HG03039 (cell line): ENCODE results near the gene ZNF652.
"Not testable (repeated sequence)": the region's sequence is repeated elsewhere in the genome, so short reads cannot be mapped to it uniquely, and the experiment has no call there.

ENCODE experiments used
- ATAC-seq: cut with Tn5 transposase; IDR thresholded peaks from one replicate; pipeline ENCODE4 v1.9.1; 2021; ENCODE audit warnings: mild to moderate bottlenecking, moderate library complexity; ENCODE audit not compliant: unreplicated experiment

ZNF652 gene

GRCh38 chr17:49318435-49318965 lies 43.5 kb downstream of the ZNF652 start:
- ATAC-seq: no peak

DNA sequence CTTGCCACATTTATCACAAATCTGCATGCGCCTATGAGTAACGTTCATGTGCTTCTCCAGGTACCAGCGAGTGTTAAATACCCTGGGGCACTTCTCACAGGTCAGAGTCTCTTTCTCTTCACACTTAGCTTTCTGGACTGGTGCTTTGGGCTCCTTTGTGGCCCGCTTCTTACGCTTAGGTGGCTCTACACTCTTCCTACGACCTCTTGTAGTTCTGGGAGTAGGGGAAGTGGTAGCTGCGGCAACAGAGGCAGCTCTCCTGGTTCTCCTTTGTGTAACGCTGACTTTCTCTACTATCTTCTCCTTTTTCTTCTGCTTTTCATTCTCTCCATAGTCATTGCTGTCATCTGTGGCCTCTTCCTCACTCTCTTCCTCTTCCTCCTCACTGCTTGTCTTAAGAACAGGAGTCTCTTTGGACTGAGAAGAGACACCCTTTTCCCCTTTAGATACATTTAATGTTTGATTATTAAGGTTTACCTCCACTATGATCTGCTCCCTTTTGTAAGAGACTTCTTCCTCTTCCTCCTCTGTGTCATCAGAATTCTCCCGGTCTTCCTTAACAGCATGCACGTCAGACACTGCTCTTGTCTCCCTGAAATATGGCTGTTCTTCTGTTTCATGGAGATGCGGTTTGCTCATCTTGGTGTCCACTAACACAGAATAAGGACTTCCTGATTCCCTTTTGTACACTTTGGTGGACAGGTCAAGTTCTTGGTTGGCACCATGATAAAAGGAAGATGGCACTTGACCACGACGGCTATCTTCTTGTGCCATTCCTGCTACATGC lies 45.0 kb downstream of the ZNF652 start:
- no peak for ATAC-seq

- no peak for ATAC-seq
Measured at GRCh38 chr17:49316258-49316570, 45.8 kb downstream of the ZNF652 start.

- ATAC-seq: peak; percentile 70
Measured at GRCh38 chr17:49315551-49316257, 46.3 kb downstream of the ZNF652 start.

DNA sequence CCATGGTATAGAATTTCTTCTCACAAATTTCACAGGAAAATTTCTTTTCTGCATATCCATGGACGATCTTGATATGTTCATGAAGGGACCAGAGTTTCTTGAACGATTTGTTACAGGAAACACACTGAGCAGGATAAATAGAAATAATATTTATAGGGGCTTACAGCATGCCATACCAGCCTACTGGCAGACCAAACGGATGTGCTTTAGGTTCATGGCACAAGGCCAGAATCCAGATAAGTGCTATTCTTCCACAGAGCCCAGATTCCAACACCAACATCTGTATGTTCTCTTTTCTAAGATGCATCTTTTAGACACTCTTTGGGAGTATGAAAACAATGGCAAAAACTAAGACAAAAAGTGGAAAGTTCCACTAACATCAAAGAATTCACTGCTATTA lies 49.3 kb downstream of the ZNF652 start:
- no peak for ATAC-seq

DNA sequence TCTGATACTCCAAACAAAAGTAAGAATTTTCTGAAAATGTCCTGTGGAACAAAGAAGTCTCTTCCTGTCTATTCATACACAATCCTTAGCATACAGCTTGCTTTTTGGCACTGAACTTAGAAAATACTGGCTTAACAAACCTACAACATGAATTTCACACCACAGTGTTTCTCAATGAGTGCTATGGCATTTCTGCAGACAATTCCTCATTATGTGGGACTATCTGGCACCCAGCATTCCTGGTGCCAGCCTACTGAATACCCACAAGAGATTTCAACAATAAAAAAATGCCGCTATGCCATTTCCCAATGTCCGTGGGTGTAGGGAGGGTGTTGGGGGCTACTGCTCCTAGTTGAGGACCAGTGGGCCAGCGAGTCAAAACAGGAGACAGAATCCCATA lies 62.1 kb downstream of the ZNF652 start:
- ATAC-seq: no peak

GRCh38 chr17:49298371-49298976 lies 63.6 kb downstream of the ZNF652 start:
- ATAC-seq: no peak

- ATAC-seq: no peak
Measured at GRCh38 chr17:49297141-49297540, 64.9 kb downstream of the ZNF652 start.

DNA sequence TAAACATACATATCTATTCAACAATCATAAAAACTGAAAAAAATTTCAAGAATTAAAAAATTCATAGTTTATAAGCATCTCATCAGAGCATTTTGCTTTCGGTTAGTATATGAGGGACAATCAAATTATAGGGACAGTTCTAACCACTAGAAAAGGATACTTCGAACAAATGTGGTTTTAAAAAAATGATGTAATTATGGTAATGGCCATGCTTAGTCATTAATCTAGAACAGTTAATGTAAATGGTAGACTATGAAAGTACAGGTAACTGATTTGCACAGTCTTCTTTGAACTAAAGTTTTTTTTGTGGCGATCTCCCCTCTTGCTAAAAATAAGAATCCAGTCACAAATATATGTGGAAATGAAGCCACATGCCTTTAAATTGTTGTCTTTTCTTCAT lies 67.9 kb downstream of the ZNF652 start:
- ATAC-seq: no peak

- ATAC-seq: no peak
Measured at GRCh38 chr17:49292901-49293300, 69.1 kb downstream of the ZNF652 start.

GRCh38 chr17:49291929-49292328 lies 70.1 kb downstream of the ZNF652 start:
- ATAC-seq: no peak

DNA sequence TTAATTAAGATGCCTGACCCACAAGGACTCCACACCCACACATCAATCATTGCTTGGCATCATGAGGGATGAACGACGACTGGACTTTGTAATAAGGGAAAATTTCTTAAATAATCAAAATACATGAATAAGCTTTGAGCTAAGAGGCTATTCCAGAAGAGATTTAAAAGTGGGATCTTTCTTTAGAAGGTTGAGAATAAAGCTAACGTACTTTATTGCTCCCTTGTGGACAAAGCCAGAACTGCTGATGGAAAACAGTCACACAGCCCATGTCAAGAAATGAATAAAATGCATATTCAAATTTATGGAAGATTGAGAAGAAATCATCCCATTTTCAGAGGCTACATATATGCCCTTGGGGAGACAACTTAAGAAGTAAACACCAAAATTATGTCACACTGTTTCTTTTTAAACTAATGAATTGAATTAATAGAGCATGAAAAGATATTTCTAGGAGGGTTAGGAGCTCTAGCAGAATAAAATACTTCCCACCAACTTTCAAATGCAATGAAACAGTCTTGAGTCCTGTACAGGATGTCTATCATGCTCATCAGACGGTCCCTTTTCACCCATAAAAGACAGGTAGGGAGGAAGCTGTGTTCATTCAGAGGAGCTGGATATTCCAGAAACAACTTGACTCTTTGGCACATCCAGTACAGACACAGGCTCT lies 71.2 kb downstream of the ZNF652 start:
- no peak for ATAC-seq

DNA sequence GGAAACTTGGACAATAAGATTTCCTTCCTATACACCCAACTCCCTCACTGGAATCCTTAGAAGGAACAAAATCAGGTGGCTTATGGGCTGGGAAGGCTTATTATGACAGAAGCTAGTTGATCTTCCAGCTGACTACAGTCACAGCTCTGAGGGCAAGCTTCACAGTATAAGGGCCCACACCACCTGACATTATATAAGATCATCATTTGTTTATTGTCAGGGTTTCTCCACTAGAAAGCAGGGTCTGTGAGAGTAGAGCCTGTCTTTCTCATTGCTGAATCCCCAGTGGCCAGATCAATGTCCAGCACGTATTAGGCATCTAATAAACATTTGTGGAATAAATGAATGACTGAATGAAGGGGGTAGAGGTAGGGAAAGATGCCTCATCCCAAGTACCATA lies 73.7 kb downstream of the ZNF652 start:
- ATAC-seq: no peak

- no peak for ATAC-seq
Measured at GRCh38 chr17:49287481-49287880, 74.6 kb downstream of the ZNF652 start.

- not testable (repeated sequence) for ATAC-seq
Measured at GRCh38 chr17:49286261-49286973, 75.6 kb downstream of the ZNF652 start.

DNA sequence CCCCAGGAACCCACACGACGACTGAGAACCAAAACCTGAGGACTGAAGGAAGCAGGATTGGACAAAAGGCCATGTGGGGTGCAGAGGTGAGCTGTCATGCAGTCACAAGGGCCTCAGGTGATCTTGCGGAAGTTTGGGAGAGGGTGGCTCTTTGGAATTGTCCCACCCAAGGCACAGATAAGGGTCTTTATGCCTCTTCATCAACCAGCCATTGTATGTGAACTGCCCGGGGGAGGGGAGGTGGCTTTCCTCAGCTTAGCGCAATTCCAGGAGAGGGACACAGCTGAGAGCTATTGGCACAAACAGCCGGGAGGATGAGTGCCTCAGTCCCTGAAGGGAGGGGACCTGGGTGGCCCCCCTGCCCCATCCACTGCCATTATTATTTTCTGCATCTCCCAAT lies 76.3 kb downstream of the ZNF652 start:
- ATAC-seq: no peak

DNA sequence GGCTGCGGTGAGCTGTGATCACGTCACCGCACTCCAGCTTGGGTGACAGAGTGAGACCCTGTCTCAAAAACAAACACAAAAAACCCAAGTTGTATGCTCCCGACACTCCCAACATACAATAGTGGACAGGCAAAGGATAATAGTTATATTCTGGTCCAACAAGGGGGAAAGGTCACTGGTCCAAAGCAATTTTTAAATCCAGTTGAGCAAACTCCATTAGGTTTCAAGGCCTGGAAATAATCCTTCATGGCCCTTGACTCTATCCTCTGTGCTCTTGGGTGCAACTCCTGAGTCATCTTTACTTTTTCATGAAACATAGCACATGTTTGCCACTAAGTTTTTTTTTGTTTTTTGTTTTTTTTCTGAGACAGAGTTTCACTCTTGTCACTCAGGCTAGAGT lies 81.1 kb downstream of the ZNF652 start:
- ATAC-seq: no peak

GRCh38 chr17:49280061-49280460 lies 82.0 kb downstream of the ZNF652 start:
- ATAC-seq: no peak

GRCh38 chr17:49279263-49280015 lies 82.6 kb downstream of the ZNF652 start:
- ATAC-seq: not testable (repeated sequence)

GRCh38 chr17:49278076-49278475 lies 84.0 kb downstream of the ZNF652 start:
- ATAC-seq: no peak
